Stimulated activated naive CD4-positive, alpha-beta T cell (primary cell): ENCODE measurements around the gene LMX1B.

Experiments
- DNase-seq, 6 experiments: peaks; one replicate each; lab custom pipeline; 2025; lab: John Stamatoyannopoulos, UW

The LMX1B gene

DNA sequence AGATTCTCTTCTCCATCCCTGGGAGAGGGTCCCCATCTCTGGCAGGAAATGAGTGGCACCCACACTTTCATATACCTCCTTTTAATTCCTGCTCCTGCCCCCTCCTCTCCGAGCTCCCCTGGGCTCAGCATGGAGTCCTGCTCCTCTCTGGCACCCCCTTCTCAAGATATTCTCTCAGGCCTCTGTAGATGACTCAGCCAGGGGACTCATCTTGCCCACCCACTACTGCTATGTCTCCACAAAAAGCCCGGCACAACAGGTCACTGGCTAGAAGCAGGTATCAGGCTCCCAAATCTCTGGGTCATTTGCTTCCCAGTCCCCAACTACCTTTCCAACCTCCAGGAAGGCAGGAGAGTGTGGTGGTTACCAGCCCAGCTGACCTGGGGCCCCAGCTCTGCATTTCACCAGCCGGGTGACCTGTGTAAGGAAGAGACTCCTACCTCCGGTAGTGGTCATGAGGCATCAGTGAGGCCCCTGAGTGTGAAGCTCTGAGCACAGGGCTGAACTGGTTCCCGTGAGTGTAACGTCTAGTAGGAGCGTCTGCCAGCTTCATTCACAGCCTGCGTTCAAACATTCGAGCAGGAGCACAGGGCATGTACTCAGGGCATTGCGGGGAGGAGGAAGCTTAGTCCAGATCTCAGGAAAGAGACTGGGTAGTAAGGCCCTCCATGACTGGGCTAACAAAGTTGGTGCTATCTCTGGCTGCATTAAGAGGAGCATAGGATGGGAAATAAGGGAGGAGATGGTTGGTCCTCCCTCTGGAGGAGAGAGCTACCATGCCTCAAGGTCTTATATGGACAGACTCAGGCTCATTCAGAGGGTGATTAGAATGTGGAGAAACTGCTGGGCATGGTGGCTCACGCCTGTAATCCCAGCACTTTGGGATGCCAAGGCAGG is 63.7 kb downstream of the LMX1B start:
- no peak for DNase-seq

DNA sequence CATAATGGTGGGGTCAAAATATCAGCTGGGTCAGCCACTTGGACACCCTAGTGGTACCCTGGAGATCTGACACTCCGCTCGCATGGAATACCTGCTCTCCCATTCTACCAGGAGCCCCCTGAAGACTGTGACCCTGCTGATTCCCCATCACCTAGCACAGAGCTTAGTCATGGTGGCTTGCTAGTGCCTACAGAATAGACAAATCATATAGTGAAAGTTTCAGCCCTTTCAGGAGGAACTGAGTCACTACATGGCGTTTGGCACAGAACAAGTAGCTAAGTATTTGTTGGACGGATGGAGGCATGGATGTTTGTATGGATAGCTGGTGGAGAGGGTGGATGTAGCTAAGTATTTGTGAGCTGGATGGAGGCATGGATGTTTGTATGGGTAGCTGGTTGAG is 65.3 kb downstream of the LMX1B start:
- DNase-seq: no peak

DNA sequence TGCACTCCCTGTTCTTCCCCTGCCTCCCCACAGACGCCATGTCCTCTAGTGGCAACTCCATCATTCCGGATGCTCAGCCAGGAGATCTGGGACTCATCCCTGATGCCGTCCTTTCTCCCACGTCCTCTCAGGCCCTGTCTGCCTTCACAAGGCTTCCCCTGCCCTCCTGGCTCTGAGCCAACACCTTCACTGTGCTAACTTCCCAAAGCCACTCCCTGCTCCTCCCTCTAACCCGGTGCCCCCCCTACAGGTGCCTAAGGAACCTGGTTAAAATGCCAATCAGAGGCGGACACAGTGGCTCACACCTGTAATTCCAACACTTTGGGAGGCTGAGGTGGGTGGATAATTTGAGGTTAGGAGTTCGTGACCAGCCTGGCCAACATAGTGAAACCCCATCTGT is 67.6 kb downstream of the LMX1B start:
- DNase-seq: no peak

DNA sequence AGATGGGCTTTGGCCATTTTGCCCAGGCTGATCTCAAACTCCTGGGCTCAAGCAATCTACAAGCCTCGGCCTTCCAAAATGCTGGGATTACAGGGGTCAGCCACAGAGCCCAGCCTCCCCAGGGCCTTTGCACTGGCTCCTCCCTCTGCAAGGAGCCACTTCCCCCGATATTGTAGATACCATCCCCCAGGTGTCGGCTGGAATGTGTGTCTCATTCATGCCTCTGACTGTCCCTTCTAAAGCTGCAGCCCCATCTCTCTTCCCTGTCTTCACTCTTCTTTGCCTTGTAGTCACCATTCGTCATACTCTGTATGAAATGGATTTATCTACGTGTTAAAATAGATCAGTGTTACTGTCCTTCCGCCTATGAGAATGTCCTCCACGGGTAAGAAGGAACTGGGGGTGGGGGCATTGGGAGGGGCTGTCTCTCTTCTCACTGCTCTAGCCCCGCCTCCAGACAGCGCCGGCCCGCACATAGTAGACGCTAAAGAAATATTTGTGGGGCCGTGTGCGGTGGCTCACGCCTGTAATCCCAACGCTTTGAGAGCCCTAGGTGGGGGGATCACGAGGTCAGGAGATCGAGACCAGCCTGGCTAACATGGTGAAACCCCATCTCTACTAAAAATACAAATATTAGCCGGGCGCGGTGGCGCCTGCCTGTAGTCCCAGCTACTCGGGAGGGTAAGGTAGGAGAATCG is 68.5 kb downstream of the LMX1B start:
- DNase-seq: no peak

DNA sequence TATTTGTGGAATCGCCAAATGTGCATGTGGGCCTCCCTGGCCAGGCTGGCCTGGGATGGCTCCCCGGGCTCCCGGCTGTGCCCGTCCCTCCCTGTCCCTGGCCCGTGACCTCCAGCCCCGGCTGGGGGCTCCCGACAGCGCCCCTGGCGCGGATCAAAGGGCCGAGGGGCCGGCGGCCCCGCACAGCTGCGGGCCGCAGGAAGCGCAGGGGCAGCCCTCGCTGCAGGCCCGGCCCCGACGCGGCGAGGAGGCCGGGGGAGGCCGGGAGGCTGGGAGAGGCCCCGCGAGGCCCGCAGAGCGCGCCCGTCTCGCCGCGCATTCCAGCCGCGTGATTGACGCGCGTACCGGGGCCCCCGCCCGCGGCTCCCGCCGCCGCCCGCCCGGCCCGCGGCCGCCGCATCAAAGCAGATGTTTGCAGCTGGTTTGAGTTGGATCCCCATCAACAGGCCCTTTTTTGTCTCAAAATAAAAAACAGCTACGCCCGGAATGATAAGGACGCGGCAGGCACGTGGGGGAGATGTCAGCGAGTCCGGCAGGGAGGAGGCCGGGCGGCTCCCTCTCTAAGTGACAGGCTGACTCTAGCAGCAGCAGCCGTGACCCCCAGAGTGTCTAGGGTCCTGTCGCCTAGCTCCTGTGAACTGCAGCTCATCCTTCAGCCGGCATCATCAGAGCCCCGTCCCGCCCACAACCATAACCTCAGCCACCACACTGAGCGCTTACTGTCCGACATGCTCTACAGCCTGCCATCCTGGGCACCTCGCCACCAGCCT is 69.4 kb downstream of the LMX1B start:
- DNase-seq: no peak

DNA sequence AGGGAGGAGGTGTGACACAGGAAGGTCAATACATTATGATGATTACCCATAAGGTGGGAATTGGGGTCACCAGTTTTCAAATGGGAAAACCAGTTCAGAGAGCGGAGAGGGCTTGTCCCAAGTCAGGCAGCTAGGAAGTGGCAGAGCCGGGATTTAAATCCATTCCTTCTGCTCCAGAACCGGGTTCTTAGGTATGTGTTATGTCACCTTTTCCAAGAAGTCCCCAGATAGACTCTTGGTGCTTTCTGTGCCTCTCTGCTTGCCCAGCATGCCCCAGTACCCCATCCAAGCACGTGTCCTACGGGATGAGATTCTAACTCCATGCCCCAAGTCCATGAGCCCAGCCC is 69.9 kb downstream of the LMX1B start:
- no peak for DNase-seq

DNA sequence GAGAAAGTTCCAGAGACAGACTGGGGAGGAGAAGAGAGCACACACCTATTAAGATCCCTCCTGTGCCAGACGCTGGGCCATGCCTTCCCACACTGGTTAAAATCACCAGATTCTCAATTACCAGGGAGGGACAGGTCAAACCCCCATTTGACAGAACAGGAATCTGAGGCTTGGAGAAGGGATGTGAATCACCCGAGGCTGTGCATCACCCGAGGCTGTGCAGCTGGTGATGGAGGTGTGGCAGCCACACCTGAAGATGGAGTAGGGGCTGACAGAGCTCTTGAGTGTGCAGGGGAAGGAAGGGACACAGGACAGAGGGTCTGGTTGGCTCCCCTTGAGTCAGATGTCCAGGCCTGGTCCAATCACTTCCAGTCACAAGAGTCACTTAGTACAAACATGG is 70.6 kb downstream of the LMX1B start:
- DNase-seq: no peak

DNA sequence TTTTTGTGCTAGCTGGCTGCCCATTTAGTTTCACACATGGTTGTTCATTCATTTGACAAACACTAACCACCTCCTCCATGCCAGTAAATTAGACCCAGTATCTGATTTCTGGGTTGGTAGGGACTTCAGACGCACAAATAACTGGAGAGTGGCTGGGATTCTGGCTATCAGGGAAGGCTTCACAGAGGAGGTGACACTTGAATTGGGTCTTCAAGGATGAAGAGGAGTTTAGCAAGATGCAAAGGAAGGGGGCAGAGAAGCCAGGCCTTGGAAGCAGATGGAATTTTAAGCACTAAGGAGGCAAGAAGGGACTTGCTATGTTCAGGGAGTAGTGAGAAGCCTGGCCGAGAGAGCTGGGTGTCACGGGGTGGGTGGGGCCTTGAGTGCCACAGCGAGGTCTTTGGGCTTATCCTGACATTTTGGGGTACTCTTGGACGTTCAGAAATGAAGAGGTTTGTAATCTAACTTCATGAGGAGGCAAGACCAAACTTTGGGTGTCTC is 71.3 kb downstream of the LMX1B start:
- DNase-seq: no peak

DNA sequence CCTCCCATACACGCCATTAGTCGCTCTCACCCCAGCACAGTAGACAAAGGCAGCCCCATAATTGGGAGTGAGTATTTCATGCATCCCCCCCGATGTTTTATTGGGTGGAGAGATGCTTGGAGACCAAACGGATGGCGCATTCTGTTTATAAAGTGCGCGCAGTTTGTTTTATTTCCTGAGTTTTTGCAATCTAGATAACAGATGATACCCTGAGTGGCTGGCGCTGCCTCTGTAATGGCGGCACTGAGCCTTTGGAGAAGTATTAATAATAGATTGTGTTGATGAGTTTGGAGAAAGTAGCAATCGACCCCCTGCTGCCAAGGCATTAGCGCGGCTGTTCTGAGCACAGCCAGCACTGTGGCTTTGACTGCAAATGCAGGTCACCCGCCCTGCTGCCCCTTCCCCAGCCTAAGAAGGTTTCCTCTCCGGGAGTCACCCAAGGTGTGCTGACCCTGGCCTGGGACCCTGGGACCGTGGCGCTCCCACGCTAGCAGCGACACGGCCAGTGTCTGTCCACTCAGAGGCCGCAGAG is 74.3 kb downstream of the LMX1B start:
- DNase-seq: no peak

DNA sequence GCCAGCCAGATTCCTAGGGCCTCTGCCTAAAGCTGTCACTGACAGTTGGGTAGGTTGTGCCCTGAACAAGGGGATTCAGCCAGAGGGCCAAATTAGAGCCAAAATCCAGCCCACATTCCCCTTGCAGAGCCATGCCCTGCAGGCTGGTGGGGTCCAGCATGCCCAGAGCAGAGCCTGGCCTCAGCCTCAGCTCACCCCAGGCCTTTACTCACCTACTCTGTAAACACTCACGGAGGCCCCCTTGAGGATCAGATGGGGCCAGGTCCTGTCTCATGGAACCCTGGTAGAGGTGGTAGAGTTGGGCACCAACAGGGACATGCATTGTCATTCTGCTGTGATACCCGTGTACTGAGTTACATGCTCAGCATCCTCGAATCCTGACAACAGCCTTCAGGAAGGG is 74.9 kb downstream of the LMX1B start:
- DNase-seq: no peak

DNA sequence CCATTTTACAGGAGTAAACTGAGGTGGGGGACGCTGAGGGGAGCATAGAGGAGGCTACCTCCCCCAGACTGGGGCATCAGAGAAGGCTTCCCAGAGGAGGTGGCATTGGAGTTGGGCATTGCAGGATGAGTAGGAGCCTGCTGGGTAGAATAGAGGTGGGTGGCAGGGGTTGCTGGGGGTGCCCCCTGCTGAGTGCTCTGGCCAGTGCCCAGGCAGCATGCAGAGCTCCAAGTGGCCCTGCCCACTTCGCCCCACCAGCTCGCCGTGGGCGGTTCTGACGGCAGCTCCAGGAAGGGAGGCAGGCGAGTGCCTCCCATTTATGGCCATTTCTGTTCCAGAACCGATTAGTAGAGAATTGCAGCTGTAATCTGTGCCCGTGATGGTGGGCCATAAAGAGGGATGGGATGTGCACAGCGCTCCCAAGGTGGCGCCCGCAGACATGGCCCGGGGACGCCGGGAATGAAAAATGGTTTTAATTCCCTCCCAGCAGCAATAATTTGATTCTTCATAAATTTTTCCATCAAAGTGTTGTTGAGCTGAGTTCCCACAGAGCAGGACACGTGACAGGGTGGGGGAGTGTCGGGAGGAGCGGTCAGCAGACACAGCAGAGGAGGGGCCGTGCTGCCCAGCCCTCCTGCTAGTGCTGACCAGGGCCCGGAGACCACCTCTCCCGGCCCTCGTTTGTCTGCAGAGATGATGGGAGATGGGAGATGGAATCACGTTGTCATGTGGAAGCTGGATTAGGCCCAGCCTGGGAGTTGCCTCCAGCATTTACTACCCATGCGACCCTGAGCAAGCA is 75.5 kb downstream of the LMX1B start:
- DNase-seq: no peak

DNA sequence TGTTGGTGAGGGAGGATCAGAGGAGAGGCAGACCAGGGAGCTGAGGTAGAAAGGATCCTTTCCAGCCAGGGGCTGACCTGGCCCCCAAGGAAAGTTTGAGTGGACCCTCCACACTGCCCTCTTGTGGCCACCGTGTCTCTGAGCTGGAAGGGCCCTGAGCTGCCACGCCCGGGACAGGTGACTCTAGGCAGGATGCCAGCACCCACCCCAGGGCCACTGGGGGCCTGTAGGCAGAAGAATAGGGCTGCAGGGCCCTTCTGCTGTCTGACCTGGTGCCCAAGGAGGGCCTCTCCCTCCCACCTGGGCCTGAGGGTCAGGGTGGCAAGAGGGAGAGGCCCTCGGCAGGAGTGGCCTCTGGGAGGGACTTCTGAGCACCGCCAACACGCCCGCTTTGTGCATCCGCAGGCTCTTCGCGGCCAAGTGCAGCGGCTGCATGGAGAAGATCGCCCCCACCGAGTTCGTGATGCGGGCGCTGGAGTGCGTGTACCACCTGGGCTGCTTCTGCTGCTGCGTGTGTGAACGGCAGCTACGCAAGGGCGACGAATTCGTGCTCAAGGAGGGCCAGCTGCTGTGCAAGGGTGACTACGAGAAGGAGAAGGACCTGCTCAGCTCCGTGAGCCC is 76.8 kb downstream of the LMX1B start:
- peak in 5 of 6 experiments; percentile 8 to 38 (median 27) for DNase-seq

DNA sequence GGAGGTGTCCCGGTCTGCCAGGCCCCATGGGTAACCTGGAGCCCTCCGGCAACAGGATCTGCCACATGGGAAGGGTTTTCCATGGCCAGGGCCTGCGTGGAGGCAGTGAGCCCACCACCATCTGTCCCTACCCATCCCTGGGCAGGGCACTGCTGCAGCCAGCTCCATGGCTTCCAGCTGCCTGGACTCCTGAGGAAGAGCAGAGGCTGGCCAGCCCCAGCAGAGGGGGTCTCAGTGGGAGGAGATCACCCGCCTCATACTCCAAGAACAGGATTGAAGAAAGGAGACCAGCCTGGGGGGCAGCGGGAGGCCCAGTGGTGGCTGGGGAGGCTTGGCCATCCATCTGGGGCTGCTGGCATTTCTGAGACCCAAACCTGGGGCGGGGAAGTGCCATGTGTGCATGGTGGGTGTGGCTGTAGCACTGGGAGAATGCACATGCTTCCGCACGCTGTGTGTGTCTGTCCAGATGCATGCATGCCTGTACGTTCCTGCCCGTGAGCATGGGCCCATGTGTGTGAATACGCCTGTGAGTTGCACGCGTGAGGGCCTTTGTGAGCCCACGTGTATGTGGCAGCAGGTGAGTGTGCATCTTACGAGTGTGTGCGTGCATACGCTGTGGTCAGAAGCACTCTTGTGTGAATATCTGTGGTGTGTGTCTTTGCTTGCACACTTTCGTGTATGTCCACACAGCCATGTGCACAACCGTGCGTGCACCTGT is 78.5 kb downstream of the LMX1B start:
- no peak for DNase-seq

DNA sequence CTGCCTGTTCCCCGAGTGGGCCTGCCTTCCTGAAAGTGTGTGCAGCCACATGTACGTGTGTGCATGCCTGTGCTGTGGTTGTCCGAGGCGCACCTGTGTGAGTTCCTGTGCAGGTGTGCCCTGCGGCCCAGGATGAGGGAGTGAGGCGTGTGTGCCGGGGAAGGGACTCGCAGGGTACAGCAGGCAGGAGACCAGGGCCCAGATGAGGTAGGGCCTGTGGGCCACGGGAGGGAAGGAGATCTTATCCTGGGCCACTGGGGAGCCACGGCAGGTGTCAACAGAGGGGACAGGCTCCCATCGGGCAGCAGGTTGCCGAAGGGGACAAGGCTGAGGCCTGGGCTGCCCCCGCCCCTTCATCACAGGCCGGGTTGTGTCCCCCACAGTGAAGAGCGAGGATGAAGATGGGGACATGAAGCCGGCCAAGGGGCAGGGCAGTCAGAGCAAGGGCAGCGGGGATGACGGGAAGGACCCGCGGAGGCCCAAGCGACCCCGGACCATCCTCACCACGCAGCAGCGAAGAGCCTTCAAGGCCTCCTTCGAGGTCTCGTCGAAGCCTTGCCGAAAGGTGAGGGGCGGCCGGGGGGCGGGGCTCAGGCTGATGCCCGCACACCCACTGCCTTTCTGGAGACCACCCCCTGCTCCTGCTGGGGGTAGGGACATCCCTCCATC is 79.2 kb downstream of the LMX1B start:
- DNase-seq: no peak

DNA sequence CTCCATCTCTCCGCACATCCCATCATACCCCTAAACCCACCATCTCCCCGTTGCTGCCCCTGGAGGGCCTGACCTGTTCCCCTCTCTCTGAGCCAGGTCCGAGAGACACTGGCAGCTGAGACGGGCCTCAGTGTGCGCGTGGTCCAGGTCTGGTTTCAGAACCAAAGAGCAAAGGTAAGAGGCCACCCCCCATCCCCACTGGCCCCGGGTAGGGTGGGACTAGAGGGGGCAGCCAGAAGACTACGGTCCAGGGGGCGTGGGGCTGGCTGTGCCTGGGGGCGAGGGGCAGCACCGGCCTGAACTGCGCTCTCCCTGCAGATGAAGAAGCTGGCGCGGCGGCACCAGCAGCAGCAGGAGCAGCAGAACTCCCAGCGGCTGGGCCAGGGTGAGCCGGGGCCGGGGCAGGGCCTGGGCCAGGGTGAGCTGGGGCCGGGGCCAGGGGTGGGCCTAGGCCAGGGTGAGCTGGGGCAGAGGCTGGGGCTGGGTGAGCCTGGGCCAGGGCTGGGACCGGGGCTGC is 79.8 kb downstream of the LMX1B start:
- DNase-seq: no peak

DNA sequence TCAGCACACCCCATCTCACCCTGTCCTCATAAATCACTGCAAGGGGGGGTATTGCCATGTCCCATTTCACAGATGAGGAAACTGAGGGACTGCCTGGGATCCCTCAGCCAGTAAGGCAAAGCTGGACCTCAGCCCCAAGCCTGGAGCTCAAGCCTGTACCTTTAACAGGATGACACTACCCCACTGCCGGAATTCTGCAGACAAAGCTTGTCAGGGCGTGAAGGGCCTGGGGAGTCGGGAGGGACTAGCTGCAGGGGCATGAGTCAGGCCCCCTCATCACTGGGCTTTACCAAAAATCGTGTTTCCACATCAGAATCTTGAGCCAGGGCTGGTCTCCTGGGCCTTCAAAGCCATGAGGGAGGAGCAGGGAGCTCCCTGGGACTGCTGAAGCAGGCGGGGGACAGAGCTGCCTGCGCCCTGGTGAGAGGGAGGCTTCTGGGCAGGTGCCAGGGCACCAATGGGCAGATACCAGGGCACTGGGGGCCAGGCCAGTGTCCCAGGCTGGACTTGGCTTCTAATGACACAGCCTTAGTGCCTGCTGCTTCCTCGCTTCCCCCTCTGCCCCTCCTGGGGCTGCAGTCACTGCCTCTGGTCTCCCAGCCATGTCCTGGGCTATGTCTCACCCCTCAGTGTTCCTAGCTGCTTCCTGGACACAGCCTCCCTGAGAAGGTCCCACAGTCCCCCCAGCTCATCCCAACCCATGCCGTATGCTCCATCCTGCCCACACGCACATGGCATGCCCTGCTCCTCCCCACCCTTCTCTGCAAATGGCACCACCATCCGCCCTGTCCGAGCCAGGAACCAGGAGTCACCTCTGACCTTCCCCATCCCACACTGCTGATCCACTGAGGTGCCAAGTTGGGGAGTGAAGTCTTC is 80.7 kb downstream of the LMX1B start:
- no peak for DNase-seq

DNA sequence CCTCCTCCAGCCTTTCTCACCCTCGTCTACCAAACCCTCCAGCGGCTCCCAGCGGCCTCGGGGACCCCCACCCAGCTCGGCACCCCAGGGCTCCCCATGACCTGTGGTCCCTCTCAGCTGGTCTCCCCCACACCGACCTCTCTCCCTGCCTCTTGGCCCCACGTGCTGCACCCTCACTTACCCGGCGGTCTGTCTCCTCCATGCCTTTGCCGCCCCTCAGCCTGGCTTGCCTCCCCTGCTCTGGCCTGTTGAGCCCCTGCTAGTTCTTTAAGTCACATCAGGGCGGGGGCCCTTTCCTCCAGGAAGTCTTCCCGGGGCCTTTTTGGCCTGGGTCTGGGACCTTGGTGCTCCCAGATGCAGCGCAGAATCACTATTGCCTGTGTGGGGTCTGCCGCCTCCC is 81.5 kb downstream of the LMX1B start:
- no peak for DNase-seq

DNA sequence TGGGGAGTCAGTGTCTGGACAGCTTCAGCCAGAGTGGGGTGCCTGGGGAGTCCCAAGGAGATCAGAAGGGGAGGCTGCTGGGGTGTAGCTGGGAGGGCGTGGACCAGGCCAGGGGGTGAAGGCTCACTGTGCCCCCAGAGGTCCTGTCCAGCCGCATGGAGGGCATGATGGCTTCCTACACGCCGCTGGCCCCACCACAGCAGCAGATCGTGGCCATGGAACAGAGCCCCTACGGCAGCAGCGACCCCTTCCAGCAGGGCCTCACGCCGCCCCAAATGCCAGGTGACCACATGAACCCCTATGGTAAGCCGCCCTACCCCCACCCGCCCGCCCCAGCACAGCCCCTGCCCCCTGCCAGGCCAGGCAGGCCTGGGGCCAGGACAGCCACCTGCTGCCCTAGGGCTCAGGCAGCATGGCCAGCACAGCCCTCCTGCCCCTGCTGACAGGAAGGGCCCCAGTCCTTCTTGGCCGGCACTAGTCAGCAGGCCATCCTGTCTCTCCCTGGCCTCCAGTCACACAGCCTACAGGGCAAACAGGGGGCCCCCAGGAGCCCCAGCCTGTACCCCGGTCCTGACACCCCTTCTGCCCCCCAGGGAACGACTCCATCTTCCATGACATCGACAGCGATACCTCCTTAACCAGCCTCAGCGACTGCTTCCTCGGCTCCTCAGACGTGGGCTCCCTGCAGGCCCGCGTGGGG is 82.1 kb downstream of the LMX1B start:
- no peak for DNase-seq
